Choroid plexus epithelial cell (primary cell): ENCODE results near the gene KL.

Source experiments
- DNase-seq: peaks from one replicate; pipeline ENCODE4 v3.0.0-alpha.2; 2010; ENCODE audit warnings: low read depth
- H3K4me3 ChIP-seq: 2 replicates; pipeline ENCODE4 v1.5.1; 2011; ENCODE audit warnings: low read depth, mild to moderate bottlenecking, control low read depth, low read length, moderate library complexity
- TF ChIP-seq, protein P1 (sequence below): conservative IDR thresholded peaks from 2 replicates; pipeline ENCODE4 v1.5.1; 2011; ENCODE audit warnings: low read depth, mild to moderate bottlenecking, control low read depth, inconsistent platforms, low read length, moderate library complexity

Gene KL

DNA sequence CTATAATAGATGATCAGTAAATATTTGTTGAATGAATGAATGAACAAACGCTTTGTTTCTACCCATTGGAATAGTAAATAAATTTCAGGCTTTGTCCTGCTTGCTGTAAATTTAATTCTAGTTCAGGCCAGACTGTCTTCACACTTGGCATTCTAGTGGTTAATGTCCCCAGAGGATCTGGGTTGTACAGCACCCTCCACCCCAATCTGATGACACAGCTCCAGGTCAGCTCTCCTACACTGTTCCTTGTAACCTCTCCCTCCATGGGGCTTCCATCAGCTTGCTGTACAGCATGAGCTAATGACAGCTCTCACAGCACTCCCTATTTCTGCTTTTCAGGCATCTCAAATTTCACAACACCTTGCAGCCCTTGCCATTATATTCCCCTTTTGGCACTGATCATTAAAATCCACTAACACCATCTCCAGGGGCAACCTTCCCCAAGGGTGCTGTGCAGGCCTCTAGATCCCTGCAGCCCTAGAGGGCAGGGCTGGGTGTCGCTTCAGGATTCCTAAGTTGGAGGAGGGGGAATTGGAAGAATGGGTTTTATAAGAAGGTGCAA lies 12.7 kb upstream of the KL start:
- TF ChIP-seq, protein P1, sequence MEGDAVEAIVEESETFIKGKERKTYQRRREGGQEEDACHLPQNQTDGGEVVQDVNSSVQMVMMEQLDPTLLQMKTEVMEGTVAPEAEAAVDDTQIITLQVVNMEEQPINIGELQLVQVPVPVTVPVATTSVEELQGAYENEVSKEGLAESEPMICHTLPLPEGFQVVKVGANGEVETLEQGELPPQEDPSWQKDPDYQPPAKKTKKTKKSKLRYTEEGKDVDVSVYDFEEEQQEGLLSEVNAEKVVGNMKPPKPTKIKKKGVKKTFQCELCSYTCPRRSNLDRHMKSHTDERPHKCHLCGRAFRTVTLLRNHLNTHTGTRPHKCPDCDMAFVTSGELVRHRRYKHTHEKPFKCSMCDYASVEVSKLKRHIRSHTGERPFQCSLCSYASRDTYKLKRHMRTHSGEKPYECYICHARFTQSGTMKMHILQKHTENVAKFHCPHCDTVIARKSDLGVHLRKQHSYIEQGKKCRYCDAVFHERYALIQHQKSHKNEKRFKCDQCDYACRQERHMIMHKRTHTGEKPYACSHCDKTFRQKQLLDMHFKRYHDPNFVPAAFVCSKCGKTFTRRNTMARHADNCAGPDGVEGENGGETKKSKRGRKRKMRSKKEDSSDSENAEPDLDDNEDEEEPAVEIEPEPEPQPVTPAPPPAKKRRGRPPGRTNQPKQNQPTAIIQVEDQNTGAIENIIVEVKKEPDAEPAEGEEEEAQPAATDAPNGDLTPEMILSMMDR, result no peak
- H3K4me3 ChIP-seq, result no peak overlapping the region
- DNase-seq, result no peak

DNA sequence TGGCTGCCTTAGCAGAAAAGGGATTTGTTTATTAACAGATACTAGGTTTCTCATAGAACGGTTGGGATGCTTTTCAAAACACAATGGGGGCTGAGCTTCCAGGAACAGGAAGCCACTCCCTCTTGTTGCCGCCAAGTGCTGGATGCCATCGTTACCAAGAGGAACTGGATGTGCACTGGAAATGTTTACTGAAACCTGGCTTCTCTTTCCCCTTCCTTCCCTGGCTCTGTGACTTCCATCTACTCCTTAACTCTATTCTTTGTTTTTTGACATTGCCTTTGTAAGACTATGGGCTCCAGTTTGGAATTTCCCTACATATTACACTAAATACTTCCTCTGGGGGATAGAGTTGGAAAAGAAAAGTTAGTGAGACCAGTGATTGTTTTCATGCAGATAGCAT lies 11.7 kb upstream of the KL start:
- TF ChIP-seq, protein P1, result no peak
- DNase-seq, result peak; percentile 28
- H3K4me3 ChIP-seq, result no peak overlapping the region

DNA sequence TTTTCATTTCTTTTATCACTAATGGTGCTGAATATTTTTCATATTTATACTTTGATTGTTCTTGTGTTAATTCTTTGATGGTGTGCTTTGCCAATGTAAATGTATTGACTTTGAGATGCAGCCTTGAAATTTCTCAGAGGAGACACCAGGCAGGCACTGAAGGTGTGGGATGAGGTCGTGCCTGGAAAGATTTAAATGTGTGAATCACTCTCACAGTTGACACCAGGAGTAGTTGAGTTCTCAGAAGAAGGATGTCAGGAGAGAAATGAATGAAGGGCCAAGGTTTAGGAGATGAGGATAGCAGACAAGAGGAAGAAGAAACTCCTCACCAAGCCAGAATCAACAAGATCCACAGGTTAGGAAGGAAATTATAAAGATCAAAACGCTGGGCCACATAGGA lies 10.1 kb upstream of the KL start:
- TF ChIP-seq, protein P1, result no peak
- H3K4me3 ChIP-seq, result no peak overlapping the region
- no peak for DNase-seq

DNA sequence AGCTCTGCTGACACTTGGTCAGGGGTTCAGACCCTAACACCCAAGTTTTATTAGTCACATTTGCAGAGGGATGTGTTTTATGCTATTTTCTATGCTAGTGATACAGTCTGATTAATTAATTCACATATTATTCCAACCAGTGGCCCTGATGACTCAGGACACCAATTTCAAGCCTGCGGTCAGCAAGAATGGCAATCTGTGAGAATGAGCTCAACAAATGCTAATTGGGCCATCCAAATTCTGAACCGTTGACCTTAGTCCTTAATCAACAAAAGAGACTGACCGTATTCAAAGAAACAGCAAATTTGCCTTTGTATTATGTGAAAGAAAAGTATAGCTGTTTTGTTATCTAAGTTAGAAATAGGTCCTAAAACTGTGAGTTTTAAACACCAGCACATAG lies 9.6 kb upstream of the KL start:
- TF ChIP-seq, protein P1, result no peak
- no peak for DNase-seq
- H3K4me3 ChIP-seq, result no peak overlapping the region

DNA sequence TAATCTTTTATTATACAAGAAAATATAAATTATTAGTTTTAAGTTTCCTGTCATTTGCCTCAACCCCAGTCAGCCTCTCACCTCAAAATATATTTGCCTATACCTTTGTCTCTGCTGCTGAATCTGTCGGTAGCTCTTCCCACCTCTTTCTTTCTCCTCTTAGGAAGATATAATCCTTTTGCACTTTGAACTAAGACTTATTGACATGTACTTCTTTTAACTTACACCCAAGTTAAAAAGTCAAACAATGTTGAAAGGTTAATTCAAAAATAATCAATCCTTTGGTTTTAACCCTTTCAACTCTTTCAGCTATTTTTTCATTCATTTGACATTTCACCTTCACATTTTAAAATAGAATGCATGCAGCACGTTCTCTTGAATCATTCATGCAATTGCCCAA lies 9.0 kb upstream of the KL start:
- no peak overlapping the region for H3K4me3 ChIP-seq
- TF ChIP-seq, protein P1, result no peak
- no peak for DNase-seq

DNA sequence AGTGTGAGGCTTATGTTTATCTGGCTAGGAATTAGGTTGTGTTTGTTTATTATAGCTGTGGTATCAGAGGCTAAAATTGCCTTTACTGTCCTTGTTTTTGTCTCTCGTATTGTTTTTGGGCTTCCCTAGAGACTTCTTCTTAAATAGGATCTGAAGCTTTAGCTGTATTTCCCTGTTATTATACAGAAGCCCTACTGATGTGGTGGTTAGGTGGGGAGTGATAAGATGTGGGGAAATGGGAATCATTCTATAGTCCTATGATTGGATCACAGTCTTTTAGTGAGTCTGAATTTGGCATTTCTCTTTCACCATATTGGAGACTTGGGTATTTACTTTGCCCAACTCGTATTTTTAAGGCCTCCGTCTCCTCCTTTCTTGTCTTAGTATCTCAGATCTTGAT lies 8.3 kb upstream of the KL start:
- TF ChIP-seq, protein P1, result no peak
- H3K4me3 ChIP-seq, result no peak overlapping the region
- DNase-seq, result no peak

DNA sequence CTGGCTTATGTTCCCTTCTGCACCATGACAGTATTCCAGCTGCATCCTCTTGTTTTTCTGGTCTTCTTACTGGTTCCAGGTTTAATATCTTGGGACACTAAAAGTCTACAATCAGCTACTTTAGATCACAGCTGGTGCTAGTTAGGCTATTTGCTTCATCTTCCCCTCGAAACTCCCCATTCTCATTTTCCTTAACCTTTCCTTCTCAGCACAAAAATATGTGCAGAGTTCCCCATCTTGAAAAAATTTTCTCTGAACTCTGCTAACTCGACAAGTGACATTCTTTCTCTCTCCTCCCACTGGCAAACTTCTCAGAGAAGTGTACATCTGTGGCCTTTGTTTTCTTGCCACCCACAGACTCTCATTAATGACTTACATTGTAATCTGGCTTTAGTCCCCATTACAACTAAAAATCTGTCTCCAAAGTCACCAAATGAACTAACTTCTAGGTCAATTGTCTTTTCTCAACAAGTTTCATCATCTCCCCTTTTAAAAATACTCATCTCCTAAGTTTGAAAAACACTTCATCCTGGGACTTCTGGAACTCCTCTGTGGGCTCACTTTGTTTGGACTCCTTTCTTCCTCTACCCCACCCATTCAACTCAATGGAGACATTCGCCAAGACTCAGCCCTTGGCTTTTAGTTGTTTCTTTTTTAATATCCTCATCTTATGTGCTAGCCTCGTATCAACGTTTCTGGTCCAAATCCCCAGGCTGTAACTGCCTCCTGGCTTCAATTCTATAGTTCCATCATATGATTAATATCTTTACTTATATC lies 7.1 kb upstream of the KL start:
- TF ChIP-seq, protein P1, result no peak
- DNase-seq, result no peak
- H3K4me3 ChIP-seq, result no peak overlapping the region
